PC-3 (cell line): ENCODE results near the gene AQP10. TPM values are rescaled to one million over a fixed set of nuclear protein-coding genes. Genes with fewer than 3 reads are reported as not detected.
"Not testable (repeated sequence)": the region's sequence is repeated elsewhere in the genome, so short reads cannot be mapped to it uniquely, and the experiment has no call there.

Experiments used
- ATAC-seq: fragments of 200-7000 bp; cut with Tn5 transposase; 2 replicates; pipeline ENCODE4 v1.9.1; 2020; ENCODE audit warnings: mild to moderate bottlenecking, moderate library complexity
- BruUV-seq: library from RNA; stranded (reverse); fragments of 400-500 nt; replicated peaks from 2 replicates; lab custom pipeline; 2021; lab: Mats Ljungman, UMichigan
- CTCF ChIA-PET: fragments of 300-600 bp; sonication (Branson Sonifier 250); formaldehyde crosslinking; loops from one replicate; lab custom pipeline; 2022; ENCODE audit warnings: antibody characterized with exemption; lab: Charles Lee
- POLR2A ChIA-PET: fragments of 300-600 bp; sonication (Branson Sonifier 250); formaldehyde crosslinking; loops from one replicate; lab custom pipeline; 2022; ENCODE audit warnings: antibody characterized with exemption; ENCODE audit not compliant: unreplicated experiment; lab: Charles Lee
- DNase-seq: peaks from one replicate; pipeline ENCODE4 v3.0.0-alpha.2; 2015
- H2AFZ ChIP-seq: fragments of 300-600 bp; sonication (generic); 2 replicates; pipeline ENCODE4 v1.6.0; 2016; ENCODE audit warnings: antibody characterized with exemption, low read length
- H3F3A ChIP-seq: fragments of 300-600 bp; sonication (generic); one replicate; pipeline ENCODE4 v1.6.0; 2017; ENCODE audit warnings: antibody characterized with exemption, low read length, control low read depth, mild to moderate bottlenecking; ENCODE audit not compliant: unreplicated experiment
- H3K27ac ChIP-seq: fragments of 300-600 bp; sonication (generic); 2 replicates; pipeline ENCODE4 v1.5.1; 2016; ENCODE audit warnings: mild to moderate bottlenecking, low read length
- H3K27me3 ChIP-seq: fragments of 300-600 bp; sonication (generic); 2 replicates; pipeline ENCODE4 v1.6.1; 2016; ENCODE audit warnings: low read length, mixed read lengths
- H3K36me3 ChIP-seq: fragments of 300-600 bp; sonication (generic); 2 replicates; pipeline ENCODE4 v1.6.1; 2016; ENCODE audit warnings: low read depth, mixed run types, low read length, mixed read lengths
- H3K4me1 ChIP-seq: fragments of 300-600 bp; sonication (generic); 2 replicates; pipeline ENCODE4 v1.5.1; 2016; ENCODE audit warnings: low read length; ENCODE audit not compliant: insufficient read depth
- H3K4me2 ChIP-seq: fragments of 300-600 bp; sonication (generic); 2 replicates; pipeline ENCODE4 v1.6.0; 2016; ENCODE audit warnings: low read length
- H3K4me3 ChIP-seq: fragments of 300-600 bp; sonication (generic); 2 replicates; pipeline ENCODE4 v1.5.1; 2016; ENCODE audit warnings: mild to moderate bottlenecking, low read length, mixed read lengths
- H3K79me2 ChIP-seq: fragments of 300-600 bp; sonication (generic); 2 replicates; pipeline ENCODE4 v1.6.1; 2017; ENCODE audit warnings: low read length, mixed read lengths
- H3K9ac ChIP-seq: fragments of 300-600 bp; sonication (generic); 2 replicates; pipeline ENCODE4 v1.6.0; 2016; ENCODE audit warnings: mild to moderate bottlenecking, low read length
- H3K9me2 ChIP-seq: fragments of 300-600 bp; sonication (generic); replicated peaks from 2 replicates; pipeline ENCODE4 v1.6.1; 2016; ENCODE audit warnings: mixed run types, low read length, mixed read lengths
- H3K9me3 ChIP-seq: fragments of 300-600 bp; sonication (generic); 2 replicates; pipeline ENCODE4 v1.6.1; 2016; ENCODE audit warnings: low read length, mixed read lengths
- H4K20me1 ChIP-seq: fragments of 300-600 bp; sonication (generic); 2 replicates; pipeline ENCODE4 v1.6.1; 2016; ENCODE audit warnings: low read length, mixed read lengths
- CTCF ChIP-seq: fragments of 300-600 bp; sonication (generic); conservative IDR thresholded peaks from 2 replicates; pipeline ENCODE4 v1.5.1; 2017; ENCODE audit warnings: antibody characterized with exemption, low read depth, mild to moderate bottlenecking, low read length
- EZH2 ChIP-seq: fragments of 300-600 bp; sonication (generic); IDR thresholded peaks from one replicate; pipeline ENCODE4 v1.6.1; 2017; ENCODE audit warnings: antibody characterized with exemption, mild to moderate bottlenecking, low read length; ENCODE audit not compliant: unreplicated experiment
- EZH2phosphoT487 ChIP-seq: fragments of 300-600 bp; sonication (generic); IDR thresholded peaks from 2 replicates; pipeline ENCODE4 v1.6.1; 2018; ENCODE audit warnings: mild to moderate bottlenecking, antibody characterized with exemption, low read length, borderline replicate concordance
- intact Hi-C: fragments of 100-400 bp; cut with micrococcal nuclease; formaldehyde crosslinking; loops from 2 replicates; pipeline ENCODE4 v1.9.0; 2023
- total RNA-seq: library from RNA; depleted of rRNA; stranded (reverse); fragments of >200 nt; gene quantifications from 2 replicates; pipeline ENCODE4 v1.2.3, GENCODE V29; 2014

The AQP10 gene
- total RNA-seq, 1 experiment from 2014 or later: not detected

- H3K27me3 ChIP-seq: no peaks in the 10 kb centered on the region
- no peak overlapping the region for H2AFZ ChIP-seq
- no peaks in the 10 kb centered on the region for H3K36me3 ChIP-seq
- 0 out of 2 replicates have a peak, but pooled peaks cover 3% of the 10 kb centered on the region for H3K9me2 ChIP-seq
- no peak for DNase-seq
- no peak for TF ChIP-seq EZH2phosphoT487
- no peak for TF ChIP-seq CTCF
- TF ChIP-seq EZH2: no peak
- H3K79me2 ChIP-seq: no peaks in the 10 kb centered on the region
- H3K9ac ChIP-seq: no peak overlapping the region
- no peaks in the 10 kb centered on the region for H3K9me3 ChIP-seq
- BruUV-seq: no TSS peak
- no peaks in the 10 kb centered on the region for H3F3A ChIP-seq
- H3K4me3 ChIP-seq: no peak overlapping the region
- no peak for ATAC-seq
- H3K4me1 ChIP-seq: no peaks in the 10 kb centered on the region
- CTCF ChIA-PET: no interaction called here
- intact Hi-C loops: no loop called here
- POLR2A ChIA-PET: no interaction called here
- H3K4me2 ChIP-seq: no peak overlapping the region
- no peaks in the 10 kb centered on the region for H4K20me1 ChIP-seq
- H3K27ac ChIP-seq: no peak overlapping the region
Measured at GRCh38 chr1:154301582-154301981, 19.3 kb upstream of the AQP10 start.

- H3K4me3 ChIP-seq: no peak overlapping the region
- no peak for TF ChIP-seq EZH2
- TF ChIP-seq EZH2phosphoT487: no peak
- H3K36me3 ChIP-seq: no peaks in the 10 kb centered on the region
- 0 out of 2 replicates have a peak, but pooled peaks cover 3% of the 10 kb centered on the region for H3K9me2 ChIP-seq
- ATAC-seq (no peak), DNase-seq (peak; percentile 38)
- intact Hi-C loops: no loop called here
- no peak overlapping the region for H3K4me2 ChIP-seq
- H3K27me3 ChIP-seq: no peaks in the 10 kb centered on the region
- H3K79me2 ChIP-seq: no peaks in the 10 kb centered on the region
- POLR2A ChIA-PET: no interaction called here
- CTCF ChIA-PET: no interaction called here
- no peak overlapping the region for H3K27ac ChIP-seq
- no peak overlapping the region for H2AFZ ChIP-seq
- no peak overlapping the region for H3K9ac ChIP-seq
- BruUV-seq: no TSS peak
- H3F3A ChIP-seq: no peaks in the 10 kb centered on the region
- H3K4me1 ChIP-seq: no peaks in the 10 kb centered on the region
- H3K9me3 ChIP-seq: no peaks in the 10 kb centered on the region
- H4K20me1 ChIP-seq: no peaks in the 10 kb centered on the region
Measured at GRCh38 chr1:154304664-154305337, 16.1 kb upstream of the AQP10 start.

GRCh38 chr1:154306151-154306550 is 14.7 kb upstream of the AQP10 start:
- Histone ChIP-seq H3K27me3 (no peaks in the 10 kb centered on the region), H3K27ac (no peak overlapping the region), H3K4me3 (no peak overlapping the region), H3K4me1 (no peaks in the 10 kb centered on the region), H2AFZ (no peak overlapping the region), H3K36me3 (no peaks in the 10 kb centered on the region), H3F3A (no peaks in the 10 kb centered on the region), H3K79me2 (no peaks in the 10 kb centered on the region), H3K9me2 (0 out of 2 replicates have a peak, but pooled peaks cover 3% of the 10 kb centered on the region), H3K4me2 (no peak overlapping the region), H3K9ac (no peak overlapping the region), H3K9me3 (no peaks in the 10 kb centered on the region), H4K20me1 (no peaks in the 10 kb centered on the region)
- TF ChIP-seq EZH2phosphoT487 (no peak), EZH2 (no peak), CTCF (no peak)
- DNase-seq (no peak), ATAC-seq (no peak)
- ChIA-PET POLR2A (no interaction called here), CTCF (no interaction called here)
- intact Hi-C loops: no loop called here
- no TSS peak for BruUV-seq

- POLR2A ChIA-PET, H3K4me2 ChIP-seq, H3K9me3 ChIP-seq, H3K27ac ChIP-seq, H3K4me1 ChIP-seq, H3K4me3 ChIP-seq, H3K9me2 ChIP-seq, H3K27me3 ChIP-seq, BruUV-seq, H3F3A ChIP-seq, CTCF ChIA-PET, H2AFZ ChIP-seq, intact Hi-C loops, H3K79me2 ChIP-seq, H4K20me1 ChIP-seq, H3K9ac ChIP-seq, ATAC-seq, H3K36me3 ChIP-seq, DNase-seq: not testable (repeated sequence)
Measured at GRCh38 chr1:154307670-154308270, 13.1 kb upstream of the AQP10 start.

GRCh38 chr1:154309136-154309535 is 11.8 kb upstream of the AQP10 start:
- CTCF ChIA-PET: not testable (repeated sequence)

More at GRCh38 chr1:154309136-154309535, 11.8 kb upstream of the AQP10 start:
- H3K79me2 ChIP-seq, POLR2A ChIA-PET, BruUV-seq, H2AFZ ChIP-seq, H3K27ac ChIP-seq, H3K9me3 ChIP-seq, H3K4me3 ChIP-seq, H3F3A ChIP-seq, ATAC-seq, H3K4me2 ChIP-seq, H3K36me3 ChIP-seq, intact Hi-C loops, H3K4me1 ChIP-seq, H4K20me1 ChIP-seq, H3K27me3 ChIP-seq, H3K9me2 ChIP-seq, H3K9ac ChIP-seq, DNase-seq: not testable (repeated sequence)
